Measurements from ENCODE around the gene CATSPERZ.

DNA sequence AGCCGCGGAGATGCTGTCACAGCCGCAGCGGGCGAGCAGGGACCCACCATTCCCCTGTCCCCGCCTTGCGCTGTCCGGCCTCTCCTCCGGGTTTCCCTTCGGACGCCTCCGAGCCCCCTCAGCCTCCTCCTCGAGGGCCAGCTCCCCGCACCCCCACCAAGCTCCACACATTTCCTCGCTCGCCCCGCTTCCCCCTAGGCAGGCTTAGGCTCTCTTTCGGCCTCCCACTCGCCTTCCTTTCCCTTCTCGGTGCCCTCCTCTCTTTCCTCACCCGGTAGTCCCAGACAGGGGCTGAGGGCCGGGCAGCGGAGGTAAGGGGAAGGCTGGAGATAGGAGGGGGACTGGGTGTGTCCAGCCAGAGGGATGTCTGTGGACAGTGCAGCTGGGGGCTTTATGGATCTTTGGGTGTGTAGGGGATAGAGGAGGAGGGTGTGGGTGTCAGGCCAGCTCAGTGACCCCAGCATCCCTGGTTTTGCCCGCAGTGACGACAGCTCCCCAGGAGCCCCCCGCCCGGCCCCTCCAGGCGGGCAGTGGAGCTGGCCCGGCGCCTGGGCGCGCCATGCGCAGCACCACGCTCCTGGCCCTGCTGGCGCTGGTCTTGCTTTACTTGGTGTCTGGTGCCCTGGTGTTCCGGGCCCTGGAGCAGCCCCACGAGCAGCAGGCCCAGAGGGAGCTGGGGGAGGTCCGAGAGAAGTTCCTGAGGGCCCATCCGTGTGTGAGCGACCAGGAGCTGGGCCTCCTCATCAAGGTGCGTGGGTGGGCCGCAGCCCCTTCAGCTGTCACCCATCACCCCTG, 7.5 kb upstream of the CATSPERZ start:
- TF ChIP-seq, protein P1, sequence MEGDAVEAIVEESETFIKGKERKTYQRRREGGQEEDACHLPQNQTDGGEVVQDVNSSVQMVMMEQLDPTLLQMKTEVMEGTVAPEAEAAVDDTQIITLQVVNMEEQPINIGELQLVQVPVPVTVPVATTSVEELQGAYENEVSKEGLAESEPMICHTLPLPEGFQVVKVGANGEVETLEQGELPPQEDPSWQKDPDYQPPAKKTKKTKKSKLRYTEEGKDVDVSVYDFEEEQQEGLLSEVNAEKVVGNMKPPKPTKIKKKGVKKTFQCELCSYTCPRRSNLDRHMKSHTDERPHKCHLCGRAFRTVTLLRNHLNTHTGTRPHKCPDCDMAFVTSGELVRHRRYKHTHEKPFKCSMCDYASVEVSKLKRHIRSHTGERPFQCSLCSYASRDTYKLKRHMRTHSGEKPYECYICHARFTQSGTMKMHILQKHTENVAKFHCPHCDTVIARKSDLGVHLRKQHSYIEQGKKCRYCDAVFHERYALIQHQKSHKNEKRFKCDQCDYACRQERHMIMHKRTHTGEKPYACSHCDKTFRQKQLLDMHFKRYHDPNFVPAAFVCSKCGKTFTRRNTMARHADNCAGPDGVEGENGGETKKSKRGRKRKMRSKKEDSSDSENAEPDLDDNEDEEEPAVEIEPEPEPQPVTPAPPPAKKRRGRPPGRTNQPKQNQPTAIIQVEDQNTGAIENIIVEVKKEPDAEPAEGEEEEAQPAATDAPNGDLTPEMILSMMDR (IDR thresholded peaks at IDR 0.05 in 8 of 11, conservative IDR thresholded peaks at IDR 0.05 in 3 of 11), result no peak
- TF ChIP-seq POLR2AphosphoS5 (IDR thresholded peaks at IDR 0.05), result no peak
- TF ChIP-seq POLR2A (IDR thresholded peaks at IDR 0.05), result no peak

All from spleen (tissue), 7 donors.